Colonic mucosa (tissue), 4 donors: Measurements from ENCODE around the gene SLC26A1. TPM values are rescaled to one million over a fixed set of nuclear protein-coding genes. Genes with fewer than 3 reads are reported as not detected.

Source experiments
- DNase-seq: peaks from one replicate; pipeline ENCODE4 v3.0.0-alpha.2; 2020
- H3K27ac ChIP-seq: fragments of 200-600 bp; one replicate; pipeline ENCODE4 v1.8.0; 2021
- H3K27me3 ChIP-seq: fragments of 200-600 bp; one replicate; pipeline ENCODE4 v1.8.0; 2021
- H3K36me3 ChIP-seq: fragments of 200-600 bp; one replicate; pipeline ENCODE4 v1.8.0; 2021
- H3K4me1 ChIP-seq: fragments of 200-600 bp; one replicate; pipeline ENCODE4 v1.8.0; 2021; ENCODE audit warnings: mild to moderate bottlenecking
- H3K4me3 ChIP-seq: fragments of 200-600 bp; one replicate; pipeline ENCODE4 v1.8.0; 2021
- H3K9ac ChIP-seq, 2 donors: one replicate each; pipeline ENCODE4 v1.7.0; 2013; ENCODE audit warnings: control low read depth in 2 of 2, low read depth in 2 of 2, low read length in 2 of 2
- H3K9me3 ChIP-seq: fragments of 200-600 bp; one replicate; pipeline ENCODE4 v1.8.0; 2021
- intact Hi-C: fragments of 100-400 bp; cut with DNase I; formaldehyde crosslinking; loops from one replicate; pipeline ENCODE4 v1.14.1; 2022
- total RNA-seq, 2 donors: library from RNA; stranded (reverse); fragmentation: NEBNext Ultra II Directional in 1 of 2; extraction: Animal tissue kit (Norgen Biotek cat#: 25700) in 1 of 2; gene quantifications; one replicate each; pipeline ENCODE4 v1.2.1, GENCODE V29; 2021
- TF ChIP-seq, protein P1 (sequence below): fragments of 200-600 bp; IDR thresholded peaks from one replicate; pipeline ENCODE4 v1.8.0; 2022; ENCODE audit warnings: antibody characterized with exemption, mild to moderate bottlenecking
- donor health status: healthy.
- donor health status: DM: no; HTN: no; CAD: no.
- donor health status: DM: no; HTN: no; CAD: no.

Gene SLC26A1
- total RNA-seq, 2 donors from 2014 or later: 0.77 to 3.8 TPM

DNA sequence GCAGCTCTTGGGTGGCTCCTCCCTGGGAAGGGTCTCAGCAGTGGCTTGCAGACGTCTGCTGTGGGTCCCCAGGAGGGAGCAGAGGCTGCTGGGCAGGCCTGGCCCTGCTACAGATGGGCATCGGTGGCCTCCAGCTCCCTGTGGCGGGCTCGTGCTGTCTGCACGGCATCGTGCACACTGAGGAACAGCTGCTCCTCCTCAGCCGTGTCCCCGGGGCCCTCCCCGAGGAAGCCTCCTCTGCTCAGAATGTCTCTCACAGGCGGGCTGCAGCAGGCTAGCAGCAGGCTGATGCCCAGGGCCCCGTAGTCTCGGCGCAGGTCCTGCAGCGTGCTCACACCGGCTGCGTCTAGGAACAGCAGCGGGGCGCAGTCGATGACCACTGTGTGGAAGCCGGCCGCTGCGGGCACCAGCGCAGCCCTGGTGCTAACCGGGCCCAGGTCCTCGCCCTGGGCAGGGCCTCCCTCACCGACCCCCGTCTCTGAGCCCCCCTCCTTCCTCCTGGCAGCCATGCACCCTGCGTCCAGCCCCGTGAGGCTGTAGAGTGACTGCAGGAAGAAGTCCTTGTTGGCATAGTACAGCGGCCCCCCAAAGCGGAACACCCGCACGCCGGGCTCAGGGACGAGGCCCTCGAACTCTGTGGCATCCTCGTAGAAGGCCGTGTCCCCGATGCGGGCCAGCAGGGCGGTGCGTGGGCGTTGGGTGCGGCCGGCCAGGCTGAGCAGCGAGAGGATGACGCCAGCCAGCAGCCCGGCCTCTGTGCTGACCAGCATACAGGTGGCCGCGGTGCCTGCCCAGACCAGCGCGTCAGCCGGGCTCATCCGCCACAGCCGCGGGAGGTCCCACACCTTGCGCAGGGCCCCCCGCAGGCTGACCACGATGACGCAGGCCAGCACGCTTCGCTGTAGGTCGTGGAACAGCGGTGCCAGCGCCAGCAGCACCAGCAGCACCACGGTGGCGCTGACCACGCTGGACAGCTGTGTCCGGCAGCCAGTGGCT, 4.2 kb downstream of the SLC26A1 start:
- Histone ChIP-seq H3K9ac (no peak overlapping the region), H3K9me3 (no peaks in the 10 kb centered on the region), H3K4me3 (no peak overlapping the region), H3K27ac (no peak overlapping the region), H3K4me1 (peaks cover 8% of the 10 kb centered on the region), H3K27me3 (no peaks in the 10 kb centered on the region), H3K36me3 (no peaks in the 10 kb centered on the region)
- intact Hi-C loops: no loop called here
- DNase-seq: no peak
- TF ChIP-seq, protein P1, sequence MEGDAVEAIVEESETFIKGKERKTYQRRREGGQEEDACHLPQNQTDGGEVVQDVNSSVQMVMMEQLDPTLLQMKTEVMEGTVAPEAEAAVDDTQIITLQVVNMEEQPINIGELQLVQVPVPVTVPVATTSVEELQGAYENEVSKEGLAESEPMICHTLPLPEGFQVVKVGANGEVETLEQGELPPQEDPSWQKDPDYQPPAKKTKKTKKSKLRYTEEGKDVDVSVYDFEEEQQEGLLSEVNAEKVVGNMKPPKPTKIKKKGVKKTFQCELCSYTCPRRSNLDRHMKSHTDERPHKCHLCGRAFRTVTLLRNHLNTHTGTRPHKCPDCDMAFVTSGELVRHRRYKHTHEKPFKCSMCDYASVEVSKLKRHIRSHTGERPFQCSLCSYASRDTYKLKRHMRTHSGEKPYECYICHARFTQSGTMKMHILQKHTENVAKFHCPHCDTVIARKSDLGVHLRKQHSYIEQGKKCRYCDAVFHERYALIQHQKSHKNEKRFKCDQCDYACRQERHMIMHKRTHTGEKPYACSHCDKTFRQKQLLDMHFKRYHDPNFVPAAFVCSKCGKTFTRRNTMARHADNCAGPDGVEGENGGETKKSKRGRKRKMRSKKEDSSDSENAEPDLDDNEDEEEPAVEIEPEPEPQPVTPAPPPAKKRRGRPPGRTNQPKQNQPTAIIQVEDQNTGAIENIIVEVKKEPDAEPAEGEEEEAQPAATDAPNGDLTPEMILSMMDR: no peak

GRCh38 chr4:987624-988513, 5.3 kb downstream of the SLC26A1 start:
- no peaks in the 10 kb centered on the region for H3K27me3 ChIP-seq
- peak overlapping the region; percentile 68 to 83 for H3K9ac ChIP-seq
- peaks cover 8% of the 10 kb centered on the region for H3K4me1 ChIP-seq
- no peaks in the 10 kb centered on the region for H3K36me3 ChIP-seq
- no peak for DNase-seq
- TF ChIP-seq, protein P1: no peak
- no peak overlapping the region for H3K27ac ChIP-seq
- H3K9me3 ChIP-seq: no peaks in the 10 kb centered on the region
- intact Hi-C loops: no loop called here
- H3K4me3 ChIP-seq: peak overlapping the region; percentile 91

DNA sequence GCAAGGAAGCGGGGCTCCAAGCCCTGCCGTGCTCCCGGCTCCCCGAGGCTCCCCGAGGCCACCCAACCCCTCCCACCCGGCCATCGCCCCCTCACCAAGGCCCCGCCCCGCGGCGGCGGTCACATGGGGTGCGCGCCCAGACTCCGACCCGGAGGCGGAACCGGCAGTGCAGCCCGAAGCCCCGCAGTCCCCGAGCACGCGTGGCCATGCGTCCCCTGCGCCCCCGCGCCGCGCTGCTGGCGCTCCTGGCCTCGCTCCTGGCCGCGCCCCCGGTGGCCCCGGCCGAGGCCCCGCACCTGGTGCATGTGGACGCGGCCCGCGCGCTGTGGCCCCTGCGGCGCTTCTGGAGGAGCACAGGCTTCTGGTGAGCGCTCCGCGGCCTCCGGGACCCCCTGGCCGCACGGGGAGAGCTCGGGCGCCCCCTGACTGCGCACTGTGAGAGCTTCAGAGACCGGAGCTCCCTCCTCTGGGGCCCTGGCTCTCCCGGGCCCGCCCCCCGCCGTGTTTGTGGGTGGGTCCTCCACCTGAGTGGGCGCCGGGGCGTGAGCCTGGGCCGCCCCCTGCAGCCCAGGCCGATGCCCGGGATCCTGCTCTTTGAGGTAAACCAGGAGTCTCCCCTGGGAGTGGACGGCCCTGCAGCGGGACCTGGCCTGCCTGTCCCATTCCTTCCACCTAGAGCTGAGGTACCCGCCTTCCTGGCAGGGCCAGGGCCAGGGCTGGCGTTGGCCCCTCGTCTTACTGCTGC, 6.2 kb downstream of the SLC26A1 start, which contains the start of gene IDUA:
TSS of gene IDUA (plus strand) at position 166 of the 745 bp plus-strand sequence. CDS start at position 207, 41 bp downstream.
- peak within 1 kb of the TSS; percentile 82 to 83 for H3K9ac ChIP-seq
- TF ChIP-seq, protein P1: peak; percentile 35
- DNase-seq: peak; percentile 92
- H3K9me3 ChIP-seq: no peaks in the 10 kb centered on the region
- H3K4me3 ChIP-seq: peak within 1 kb of the TSS; percentile 91
- peaks cover 8% of the 10 kb centered on the region for H3K4me1 ChIP-seq
- peak within 1 kb of the TSS; percentile 74 for H3K27ac ChIP-seq
- intact Hi-C loops: no loop called here
- no peaks in the 10 kb centered on the region for H3K27me3 ChIP-seq
- H3K36me3 ChIP-seq: no peaks in the 10 kb centered on the region

DNA sequence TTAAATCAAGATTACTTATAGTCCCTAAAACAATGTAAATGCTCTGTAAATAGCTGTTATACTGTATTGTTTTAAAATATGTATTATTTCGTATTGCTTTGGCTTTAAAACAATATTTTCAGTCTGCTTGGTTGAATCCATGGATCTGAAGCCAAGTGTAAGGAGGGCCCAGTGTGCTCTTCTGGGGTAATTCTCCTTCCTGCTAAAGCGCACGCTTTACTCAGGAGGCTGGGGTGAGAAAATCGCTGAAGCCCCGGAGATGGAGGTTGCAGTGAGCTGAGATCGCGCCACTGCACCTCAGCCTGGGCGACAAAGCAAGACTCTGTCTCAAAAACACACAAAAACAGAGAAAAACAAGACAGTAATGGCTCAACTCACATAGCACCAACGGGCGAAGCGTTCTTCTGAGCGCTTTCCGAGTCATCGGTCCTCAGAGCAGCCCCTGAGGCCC, 6.8 kb downstream of the SLC26A1 start:
- TF ChIP-seq, protein P1: no peak
- Histone ChIP-seq H3K27ac (peak overlapping the region; percentile 74), H3K4me1 (peaks cover 8% of the 10 kb centered on the region), H3K9ac (peak overlapping the region; percentile 82 to 83), H3K4me3 (peak overlapping the region; percentile 91), H3K36me3 (no peaks in the 10 kb centered on the region), H3K27me3 (no peaks in the 10 kb centered on the region), H3K9me3 (no peaks in the 10 kb centered on the region)
- intact Hi-C loops: no loop called here
- no peak for DNase-seq
